ENCODE measurements around the gene SELENOS. TPM values are rescaled to one million over a fixed set of nuclear protein-coding genes. Genes with fewer than 3 reads are reported as not detected.

Gene SELENOS
- total and polyA plus RNA-seq, 2 donors (not counting 3 experiments of a cell fraction or from before 2014, with no cell fraction given): 70.4 to 101 TPM

DNA sequence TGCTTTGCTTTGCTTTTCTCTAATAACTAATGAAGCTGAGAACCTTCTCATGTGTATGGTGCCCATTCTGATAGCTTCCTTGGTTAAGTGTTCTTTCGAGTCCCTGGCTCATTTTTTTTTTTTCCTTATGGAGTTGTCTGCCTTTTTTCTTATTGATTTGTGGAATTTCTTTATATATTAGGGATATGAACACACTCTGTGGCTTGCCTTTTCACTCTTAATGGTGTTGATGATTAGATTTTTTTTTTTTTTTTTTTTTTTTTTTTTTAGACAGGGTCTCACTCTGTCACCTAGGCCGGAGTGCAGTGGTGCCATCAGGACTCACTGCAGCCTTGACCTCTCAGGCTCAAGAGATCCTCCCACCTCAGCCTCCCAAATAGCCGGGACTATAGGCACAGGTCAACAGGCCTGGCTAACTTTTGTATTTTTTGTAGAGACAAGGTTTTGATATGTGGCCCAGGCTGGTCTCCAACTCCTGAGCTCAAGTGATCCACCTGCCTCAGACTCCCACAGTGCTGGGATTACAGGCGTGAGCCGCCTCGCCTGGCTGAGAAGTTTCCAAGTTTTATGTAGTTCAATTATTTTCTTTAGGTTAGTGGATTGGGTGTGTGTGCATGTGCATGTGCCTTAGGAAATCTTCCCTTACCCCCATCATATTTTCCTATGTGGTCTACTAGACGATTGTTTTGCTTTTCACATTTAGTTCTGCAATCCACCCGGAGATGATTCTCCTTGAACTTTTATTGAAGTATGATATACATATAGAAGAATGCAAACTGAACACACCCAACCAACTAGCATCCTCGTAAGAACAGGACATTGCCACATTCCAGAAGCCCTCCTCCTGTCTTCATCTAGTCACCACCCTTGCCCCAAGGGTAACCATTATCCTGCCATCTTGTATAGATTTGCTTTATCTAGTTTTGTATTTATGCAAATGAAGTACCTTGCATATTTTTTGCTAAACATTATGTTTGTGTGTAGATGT lies 19.4 kb upstream of the SELENOS start:
- ChIA-PET CTCF (interaction anchor here (0.6 to 1.8 kb wide), 4 partner anchors 24 to 357 kb away, joined by 3 to 20 read pairs (median 12); no protein-coding TSS in a partner anchor), POLR2A (no interaction called here)
- no peak overlapping the region for H3K9ac ChIP-seq (replicated peaks; ENCODE audit: extremely low read depth, insufficient read depth, low read length)

More for the DNA sequence above, 19.4 kb upstream of the SELENOS start:
- H3K4me1 ChIP-seq (ENCODE audit: control insufficient read depth, extremely low read depth, insufficient read depth, low read length): peaks cover 14% of the 10 kb centered on the region
- peaks cover 31% of the 10 kb centered on the region for H3K79me2 ChIP-seq (ENCODE audit: control insufficient read depth, insufficient read depth, low read length)
- H4K20me1 ChIP-seq (replicated peaks; ENCODE audit: control insufficient read depth, extremely low read depth, insufficient read depth, low read length): no peaks in the 10 kb centered on the region
- H3K4me2 ChIP-seq (ENCODE audit: insufficient read depth, low read length): no peak overlapping the region
- no peaks in the 10 kb centered on the region for H3K9me3 ChIP-seq (replicated peaks; ENCODE audit: control insufficient read depth, insufficient read depth, low read length)
- H3K9me1 ChIP-seq (replicated peaks; ENCODE audit: control insufficient read depth, extremely low read depth, insufficient read depth, low read length): no peaks in the 10 kb centered on the region
- DNase-seq (ENCODE audit: low read depth, low spot score) (no peak), FAIRE-seq (no peak)
- H3K36me3 ChIP-seq (ENCODE audit: control insufficient read depth in 2 of 2, extremely low read depth in 1 of 2, insufficient read depth in 2 of 2, low read length in 2 of 2): no peaks in the 10 kb centered on the region
- H2AFZ ChIP-seq (ENCODE audit: low read depth, low read length): peak overlapping the region; percentile 23
- TF ChIP-seq POLR2AphosphoS5 (IDR thresholded peaks at IDR 0.05; ENCODE audit: insufficient read depth, low read depth, low read length): no peak
- no peak for TF ChIP-seq JUN (IDR thresholded peaks at IDR 0.05; ENCODE audit: borderline replicate concordance, insufficient read depth, insufficient read length, low read depth)
- no peak for TF ChIP-seq EZH2 (IDR thresholded peaks at IDR 0.05; ENCODE audit: borderline replicate concordance, low read depth, low read length, severe bottlenecking)
- no peak for TF ChIP-seq GATA2 (IDR thresholded peaks at IDR 0.05; ENCODE audit: insufficient read depth, insufficient read length, low read depth, low read length)
- TF ChIP-seq MAX (IDR thresholded peaks at IDR 0.05; ENCODE audit: insufficient read depth, insufficient read length): no peak
- TF ChIP-seq CTCF (IDR thresholded peaks at IDR 0.05; ENCODE audit: extremely low read depth in 1 of 2, insufficient read depth in 1 of 2, low read depth in 1 of 2, low read length in 2 of 2): no peak
- no peak overlapping the region for H3K27ac ChIP-seq (ENCODE audit: insufficient read depth, low read depth, low read length)
- no peak overlapping the region for H3K4me3 ChIP-seq (replicated peaks in 1 of 3; ENCODE audit: insufficient read depth in 1 of 3, low read depth in 1 of 3, low read length in 3 of 3)
- intact Hi-C loops (cut with micrococcal nuclease): no loop called here
- H3K27me3 ChIP-seq (ENCODE audit: control insufficient read depth in 2 of 2, insufficient read depth in 2 of 2, low read length in 2 of 2): no peaks in the 10 kb centered on the region
- dilution Hi-C loops (cut with MboI; ENCODE audit: extremely low pct_ligation_motif_present, low sequenced_read_pairs): no loop called here
- no TSS peak for BruUV-seq (replicated peaks)
